ENCODE data around the gene TMEM178B. TPM values are rescaled to one million over a fixed set of nuclear protein-coding genes. Genes with fewer than 3 reads are reported as not detected.

The TMEM178B gene
- polyA plus RNA-seq, 1 of the 3 experiments (the other 2 are of a cell fraction), result 0.20 TPM

DNA sequence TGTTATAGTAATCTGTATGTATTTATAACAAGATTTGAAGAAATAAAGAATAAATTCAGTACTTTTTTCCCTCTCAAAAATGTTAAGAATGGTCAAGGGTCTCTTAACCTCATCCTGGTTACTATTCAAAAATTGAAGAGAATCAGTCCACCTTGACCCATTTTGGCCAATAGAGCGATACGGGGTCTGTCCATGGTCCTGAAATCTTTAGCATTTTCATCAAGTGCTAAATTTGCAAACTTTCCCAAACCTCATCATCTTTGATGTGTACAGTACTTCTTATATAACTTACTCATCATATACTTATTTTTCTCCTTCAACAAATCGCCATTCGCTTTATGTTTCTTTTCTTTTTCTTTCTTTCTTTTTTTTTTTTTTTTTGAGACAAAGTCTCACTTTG is 23.6 kb downstream of the TMEM178B start:
- no peaks in the 10 kb centered on the region for H3K36me3 ChIP-seq (replicated peaks in 1 of 2; ENCODE audit: control insufficient read depth in 1 of 2, insufficient read depth in 2 of 2, low read length in 1 of 2)
- WGBS (ENCODE audit: low lambda C conversion rate), result 38% methylated on average over 4 of the region's 4 CpGs
- H3K4me1 ChIP-seq (ENCODE audit: control insufficient read depth in 1 of 2, insufficient read depth in 2 of 2, low read depth in 1 of 2, low read length in 1 of 2), result peaks cover 0 to 6% of the 10 kb centered on the region in 2 experiments; a peak in 1 of 4 replicates
- H2AFZ ChIP-seq (ENCODE audit: low read depth), result no peak overlapping the region
- no peaks in the 10 kb centered on the region for H3F3A ChIP-seq (replicated peaks; ENCODE audit: insufficient read depth)
- TF ChIP-seq JUND (IDR thresholded peaks at IDR 0.05), result no peak
- TF ChIP-seq, protein P1, sequence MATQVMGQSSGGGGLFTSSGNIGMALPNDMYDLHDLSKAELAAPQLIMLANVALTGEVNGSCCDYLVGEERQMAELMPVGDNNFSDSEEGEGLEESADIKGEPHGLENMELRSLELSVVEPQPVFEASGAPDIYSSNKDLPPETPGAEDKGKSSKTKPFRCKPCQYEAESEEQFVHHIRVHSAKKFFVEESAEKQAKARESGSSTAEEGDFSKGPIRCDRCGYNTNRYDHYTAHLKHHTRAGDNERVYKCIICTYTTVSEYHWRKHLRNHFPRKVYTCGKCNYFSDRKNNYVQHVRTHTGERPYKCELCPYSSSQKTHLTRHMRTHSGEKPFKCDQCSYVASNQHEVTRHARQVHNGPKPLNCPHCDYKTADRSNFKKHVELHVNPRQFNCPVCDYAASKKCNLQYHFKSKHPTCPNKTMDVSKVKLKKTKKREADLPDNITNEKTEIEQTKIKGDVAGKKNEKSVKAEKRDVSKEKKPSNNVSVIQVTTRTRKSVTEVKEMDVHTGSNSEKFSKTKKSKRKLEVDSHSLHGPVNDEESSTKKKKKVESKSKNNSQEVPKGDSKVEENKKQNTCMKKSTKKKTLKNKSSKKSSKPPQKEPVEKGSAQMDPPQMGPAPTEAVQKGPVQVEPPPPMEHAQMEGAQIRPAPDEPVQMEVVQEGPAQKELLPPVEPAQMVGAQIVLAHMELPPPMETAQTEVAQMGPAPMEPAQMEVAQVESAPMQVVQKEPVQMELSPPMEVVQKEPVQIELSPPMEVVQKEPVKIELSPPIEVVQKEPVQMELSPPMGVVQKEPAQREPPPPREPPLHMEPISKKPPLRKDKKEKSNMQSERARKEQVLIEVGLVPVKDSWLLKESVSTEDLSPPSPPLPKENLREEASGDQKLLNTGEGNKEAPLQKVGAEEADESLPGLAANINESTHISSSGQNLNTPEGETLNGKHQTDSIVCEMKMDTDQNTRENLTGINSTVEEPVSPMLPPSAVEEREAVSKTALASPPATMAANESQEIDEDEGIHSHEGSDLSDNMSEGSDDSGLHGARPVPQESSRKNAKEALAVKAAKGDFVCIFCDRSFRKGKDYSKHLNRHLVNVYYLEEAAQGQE (IDR thresholded peaks at IDR 0.05; ENCODE audit: low read depth, low read length), result peak; percentile 91
- H4K20me1 ChIP-seq (ENCODE audit: insufficient read depth), result no peaks in the 10 kb centered on the region
- H3K27me3 ChIP-seq (ENCODE audit: insufficient read depth), result no peaks in the 10 kb centered on the region
- POLR2A ChIA-PET, result no interaction called here
- no peak overlapping the region for H3K4me2 ChIP-seq
- no peaks in the 10 kb centered on the region for H3K9me2 ChIP-seq
- no peak overlapping the region for H3K4me3 ChIP-seq (ENCODE audit: low read depth in 2 of 2, low read length in 1 of 2)
- no peaks in the 10 kb centered on the region for H3K9me3 ChIP-seq
- CTCF ChIA-PET, result no interaction called here
- no peaks in the 10 kb centered on the region for H3K79me2 ChIP-seq (ENCODE audit: insufficient read depth)
- no peak overlapping the region for H3K9ac ChIP-seq
- DNase-seq, result no peak
- no peak overlapping the region for H3K27ac ChIP-seq (ENCODE audit: low read depth in 2 of 2, low read length in 1 of 2)

DNA sequence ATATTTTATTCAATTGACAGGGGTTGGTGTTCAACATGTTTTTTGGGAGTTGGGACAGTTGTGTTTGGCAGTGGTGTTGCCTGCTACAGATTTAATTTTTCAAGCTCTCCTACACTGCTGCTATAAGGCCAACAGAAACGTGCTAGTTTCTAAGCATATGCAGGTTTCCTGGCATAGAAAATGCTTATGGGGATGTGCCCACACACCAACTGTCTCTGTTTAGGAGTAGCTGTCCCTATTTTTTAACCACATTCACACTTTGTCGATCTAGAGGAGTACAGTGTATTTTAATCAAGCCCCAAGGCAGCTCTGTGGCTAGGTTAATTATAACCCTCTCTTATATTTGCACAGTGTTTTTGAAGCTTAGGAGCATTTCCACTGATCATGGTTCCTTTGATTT is 28.6 kb downstream of the TMEM178B start:
- H3K4me2 ChIP-seq, result no peak overlapping the region
- WGBS (ENCODE audit: low lambda C conversion rate), result 17% methylated on average over 2 of the region's 2 CpGs
- H3K36me3 ChIP-seq (replicated peaks in 1 of 2; ENCODE audit: control insufficient read depth in 1 of 2, insufficient read depth in 2 of 2, low read length in 1 of 2), result no peaks in the 10 kb centered on the region
- H4K20me1 ChIP-seq (ENCODE audit: insufficient read depth), result no peaks in the 10 kb centered on the region
- no peak overlapping the region for H3K9ac ChIP-seq
- peaks cover 0 to 6% of the 10 kb centered on the region in 2 experiments; a peak in 1 of 4 replicates for H3K4me1 ChIP-seq (ENCODE audit: control insufficient read depth in 1 of 2, insufficient read depth in 2 of 2, low read depth in 1 of 2, low read length in 1 of 2)
- DNase-seq, result no peak
- no peak overlapping the region for H3K4me3 ChIP-seq (ENCODE audit: low read depth in 2 of 2, low read length in 1 of 2)
- H3K9me2 ChIP-seq, result no peaks in the 10 kb centered on the region
- ChIA-PET POLR2A (no interaction called here), CTCF (interaction anchor here (0.9 kb wide), 2 partner anchors 9 to 37 kb away, joined by 3 read pairs; no protein-coding TSS in a partner anchor)
- no peak overlapping the region for H2AFZ ChIP-seq (ENCODE audit: low read depth)
- H3K27ac ChIP-seq (ENCODE audit: low read depth in 2 of 2, low read length in 1 of 2), result no peak overlapping the region
- H3K79me2 ChIP-seq (ENCODE audit: insufficient read depth), result no peaks in the 10 kb centered on the region
- H3K9me3 ChIP-seq, result peaks cover 4% of the 10 kb centered on the region; the same call in 1 of the 2 replicates
- H3F3A ChIP-seq (replicated peaks; ENCODE audit: insufficient read depth), result no peaks in the 10 kb centered on the region
- no peaks in the 10 kb centered on the region for H3K27me3 ChIP-seq (ENCODE audit: insufficient read depth)
- TF ChIP-seq, protein P2, sequence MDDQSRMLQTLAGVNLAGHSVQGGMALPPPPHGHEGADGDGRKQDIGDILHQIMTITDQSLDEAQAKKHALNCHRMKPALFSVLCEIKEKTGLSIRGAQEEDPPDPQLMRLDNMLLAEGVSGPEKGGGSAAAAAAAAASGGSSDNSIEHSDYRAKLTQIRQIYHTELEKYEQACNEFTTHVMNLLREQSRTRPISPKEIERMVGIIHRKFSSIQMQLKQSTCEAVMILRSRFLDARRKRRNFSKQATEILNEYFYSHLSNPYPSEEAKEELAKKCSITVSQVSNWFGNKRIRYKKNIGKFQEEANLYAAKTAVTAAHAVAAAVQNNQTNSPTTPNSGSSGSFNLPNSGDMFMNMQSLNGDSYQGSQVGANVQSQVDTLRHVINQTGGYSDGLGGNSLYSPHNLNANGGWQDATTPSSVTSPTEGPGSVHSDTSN (IDR thresholded peaks at IDR 0.05), result no peak
- no peak for TF ChIP-seq SIN3A (IDR thresholded peaks at IDR 0.05; ENCODE audit: borderline replicate concordance, low read depth, low read length)

DNA sequence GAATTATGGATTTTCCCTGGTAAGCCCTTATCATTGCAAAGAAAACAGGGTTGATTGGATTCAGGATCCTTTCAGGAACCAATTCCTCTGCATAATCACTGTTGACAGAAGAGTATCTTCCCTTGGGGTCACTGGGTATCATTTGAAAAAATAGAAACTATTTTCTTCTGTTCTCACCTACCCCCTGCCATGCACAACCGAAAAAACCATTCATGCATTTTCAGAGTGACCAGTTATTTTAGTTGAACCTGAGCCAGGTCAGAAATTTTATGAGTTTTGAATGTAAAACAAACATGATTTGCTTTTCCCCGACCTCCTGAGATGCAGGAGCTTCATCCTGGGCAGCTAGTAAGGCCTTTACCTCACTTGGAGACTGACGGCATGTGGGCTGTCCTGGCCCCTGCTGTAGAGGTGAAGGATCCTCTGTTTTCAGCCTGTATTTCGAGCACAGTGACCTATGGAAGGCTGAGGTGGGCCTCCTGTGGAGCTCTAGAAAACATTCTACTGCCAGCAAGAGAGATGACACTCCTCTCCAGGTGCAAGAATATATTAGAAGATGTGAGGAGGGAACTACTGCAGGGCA is 30.1 kb downstream of the TMEM178B start:
- H3K9me2 ChIP-seq, result no peaks in the 10 kb centered on the region
- peaks cover 0 to 6% of the 10 kb centered on the region in 2 experiments; a peak in 1 of 4 replicates for H3K4me1 ChIP-seq (ENCODE audit: control insufficient read depth in 1 of 2, insufficient read depth in 2 of 2, low read depth in 1 of 2, low read length in 1 of 2)
- no peak overlapping the region for H2AFZ ChIP-seq (ENCODE audit: low read depth)
- H3K27me3 ChIP-seq (ENCODE audit: insufficient read depth), result no peaks in the 10 kb centered on the region
- H3K9me3 ChIP-seq, result peaks cover 4% of the 10 kb centered on the region; the same call in 1 of the 2 replicates
- DNase-seq, result no peak
- WGBS (ENCODE audit: low lambda C conversion rate), result 20% methylated on average over 4 of the region's 4 CpGs
- no peak for TF ChIP-seq JUND (IDR thresholded peaks at IDR 0.05)
- TF ChIP-seq CHD2 (IDR thresholded peaks at IDR 0.05; ENCODE audit: low read length, partially characterized antibody), result no peak
- TF ChIP-seq GABPA (IDR thresholded peaks at IDR 0.05; ENCODE audit: low read depth), result no peak
- no peak for TF ChIP-seq ELF1 (IDR thresholded peaks at IDR 0.05)
- no peak for TF ChIP-seq EZH2phosphoT487 (IDR thresholded peaks at IDR 0.05; ENCODE audit: borderline replicate concordance, low read depth)
- no peak for TF ChIP-seq NFIC (IDR thresholded peaks at IDR 0.05; ENCODE audit: borderline replicate concordance)
- no peak for TF ChIP-seq SIN3A (IDR thresholded peaks at IDR 0.05; ENCODE audit: borderline replicate concordance, low read depth, low read length)
- TF ChIP-seq, protein P3, sequence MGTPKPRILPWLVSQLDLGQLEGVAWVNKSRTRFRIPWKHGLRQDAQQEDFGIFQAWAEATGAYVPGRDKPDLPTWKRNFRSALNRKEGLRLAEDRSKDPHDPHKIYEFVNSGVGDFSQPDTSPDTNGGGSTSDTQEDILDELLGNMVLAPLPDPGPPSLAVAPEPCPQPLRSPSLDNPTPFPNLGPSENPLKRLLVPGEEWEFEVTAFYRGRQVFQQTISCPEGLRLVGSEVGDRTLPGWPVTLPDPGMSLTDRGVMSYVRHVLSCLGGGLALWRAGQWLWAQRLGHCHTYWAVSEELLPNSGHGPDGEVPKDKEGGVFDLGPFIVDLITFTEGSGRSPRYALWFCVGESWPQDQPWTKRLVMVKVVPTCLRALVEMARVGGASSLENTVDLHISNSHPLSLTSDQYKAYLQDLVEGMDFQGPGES (IDR thresholded peaks at IDR 0.05; ENCODE audit: low read depth, low read length), result no peak
- no peak for TF ChIP-seq TAF1 (IDR thresholded peaks at IDR 0.05; ENCODE audit: borderline replicate concordance, low read depth, low read length)
- no peak for TF ChIP-seq TEAD4 (IDR thresholded peaks at IDR 0.05; ENCODE audit: borderline replicate concordance, insufficient read depth)
- TF ChIP-seq, protein P4, sequence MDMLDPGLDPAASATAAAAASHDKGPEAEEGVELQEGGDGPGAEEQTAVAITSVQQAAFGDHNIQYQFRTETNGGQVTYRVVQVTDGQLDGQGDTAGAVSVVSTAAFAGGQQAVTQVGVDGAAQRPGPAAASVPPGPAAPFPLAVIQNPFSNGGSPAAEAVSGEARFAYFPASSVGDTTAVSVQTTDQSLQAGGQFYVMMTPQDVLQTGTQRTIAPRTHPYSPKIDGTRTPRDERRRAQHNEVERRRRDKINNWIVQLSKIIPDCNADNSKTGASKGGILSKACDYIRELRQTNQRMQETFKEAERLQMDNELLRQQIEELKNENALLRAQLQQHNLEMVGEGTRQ (IDR thresholded peaks at IDR 0.05; ENCODE audit: borderline replicate concordance, low read depth, low read length), result no peak
- H3K9ac ChIP-seq, result no peak overlapping the region
- no peaks in the 10 kb centered on the region for H4K20me1 ChIP-seq (ENCODE audit: insufficient read depth)
- H3K36me3 ChIP-seq (replicated peaks in 1 of 2; ENCODE audit: control insufficient read depth in 1 of 2, insufficient read depth in 2 of 2, low read length in 1 of 2), result no peaks in the 10 kb centered on the region
- POLR2A ChIA-PET, result no interaction called here
- CTCF ChIA-PET, result interaction anchor here (1.2 kb wide), 1 partner anchor 116 kb away, joined by 3 read pairs; no protein-coding TSS in a partner anchor
- no peak overlapping the region for H3K4me3 ChIP-seq (ENCODE audit: low read depth in 2 of 2, low read length in 1 of 2)
- H3K79me2 ChIP-seq (ENCODE audit: insufficient read depth), result no peaks in the 10 kb centered on the region
- H3K27ac ChIP-seq (ENCODE audit: low read depth in 2 of 2, low read length in 1 of 2), result no peak overlapping the region
- no peaks in the 10 kb centered on the region for H3F3A ChIP-seq (replicated peaks; ENCODE audit: insufficient read depth)
- no peak overlapping the region for H3K4me2 ChIP-seq

All from SK-N-SH (cell line).